Heart right ventricle (tissue), 16 donors: ENCODE data around the gene GRAMD2A. TPM values are rescaled to one million over a fixed set of nuclear protein-coding genes. Genes with fewer than 3 reads are reported as not detected.

Source experiments
- ATAC-seq, 8 donors: fragments of 200-7000 bp; cut with Tn5 transposase; one replicate each; pipeline ENCODE4 v1.9.1; 2020; ENCODE audit warnings: mild to moderate bottlenecking in 8 of 8, moderate library complexity in 8 of 8, moderate number of reproducible peaks in 1 of 8
- DNase-seq, 2 donors: peaks; one replicate each; pipeline ENCODE4 v3.0.0-alpha.2; 2020
- H3K27ac ChIP-seq, 10 donors: fragments of 200-600 bp; sonication (generic) in 2 of 10; one replicate each; pipeline versions ENCODE4 v1.5.0 to v1.8.0; 2020 to 2022; ENCODE audit warnings: mild to moderate bottlenecking in 3 of 10
- H3K27me3 ChIP-seq, 7 donors: fragments of 200-600 bp; one replicate each; pipeline ENCODE4 v1.8.0; 2021 to 2022; ENCODE audit warnings: mild to moderate bottlenecking in 2 of 7
- H3K36me3 ChIP-seq, 9 donors: fragments of 200-600 bp; sonication (generic) in 1 of 9; one replicate each; pipeline versions ENCODE4 v1.5.0 to v1.8.0; 2020 to 2022; ENCODE audit warnings: mild to moderate bottlenecking in 2 of 9
- H3K4me1 ChIP-seq, 9 donors: fragments of 200-600 bp; sonication (generic) in 1 of 9; one replicate each; pipeline versions ENCODE4 v1.5.0 to v1.8.0; 2020 to 2022; ENCODE audit warnings: mild to moderate bottlenecking in 4 of 9
- H3K4me3 ChIP-seq, 10 donors: fragments of 200-600 bp; sonication (generic) in 2 of 10; one replicate each; pipeline versions ENCODE4 v1.5.0 to v1.8.0; 2020 to 2022; ENCODE audit warnings: mild to moderate bottlenecking in 7 of 10, moderate library complexity in 2 of 10
- H3K9me3 ChIP-seq, 11 donors: fragments of 200-600 bp in 10 of 11; sonication (generic) in 2 of 11; one replicate each; pipeline versions ENCODE4 v1.5.0 to v1.8.0; 2013 to 2022; ENCODE audit warnings: mild to moderate bottlenecking in 2 of 11, control low read depth in 1 of 11, moderate library complexity in 1 of 11
- CTCF ChIP-seq, 9 donors: fragments of 200-600 bp; sonication (generic) in 2 of 9; IDR thresholded peaks; one replicate each; pipeline versions ENCODE4 v1.5.0 to v1.8.0; 2021 to 2022; ENCODE audit warnings: antibody characterized with exemption in 9 of 9, mild to moderate bottlenecking in 5 of 9, moderate library complexity in 1 of 9
- WGBS, 2 donors: extraction: QIAGEN DNeasy Blood & Tissue Kit; methylation state at CpG; one replicate each; pipeline ENCODE4 v1.1.7; 2013; ENCODE audit warnings: inconsistent platforms in 1 of 2; 5-methylcytosine and 5-hydroxymethylcytosine counted together
- intact Hi-C, 10 donors: fragments of 100-400 bp; cut with DNase I; formaldehyde crosslinking; loops; one replicate each; pipeline versions ENCODE4 v1.11.1 to v1.14.2; 2022
- polyA plus RNA-seq, 2 donors: library from polyadenylated mRNA; stranded (reverse); fragments of 200-250 nt; gene quantifications; one replicate each; pipeline ENCODE4 v1.2.3, GENCODE V29; 2013
- total RNA-seq, 10 donors: library from RNA; stranded (reverse); fragmentation: NEBNext Ultra II Directional in 3 of 10; extraction: Animal tissue kit (Norgen Biotek cat#: 25700) in 3 of 10; gene quantifications; one replicate each; pipeline versions ENCODE4 v1.2.1 to v1.2.4, GENCODE V29; 2021 to 2023
- donor health status: Arrhythmogenic right ventricular cardiomyopathy.
- donor health status: ischemic (EF 13 %, LVEDD 7.1; RV severe dilation, severe dysfunction).
- donor health status: healthy with polysubstance abuse.
- donor health status: DM: no; HTN: yes; CAD: no.
- donor health status: DM: no; HTN: no; CAD: no.
- donor health status: ischemic (EF 25% LVEDD 6.9; RV normal size, moderate dysfunction).
- donor health status: ischemic (EF 25% LVEDD 5.7; RV mildly dilated, moderate dysfunction).
- donor health status: healthy.
- donor health status: DM: yes; HTN: yes; CAD: no.
- donor health status: Ischemic cardiomyopathy.
- donor health status: ischemic (EF 35%, LVEDD 5.7; RV mildly dilated, moderate dysfunction).
- donor health status: nonischemic (EF 11% LVEDD 7.7; RV severe dilation, severe dysfunction).
- donor health status: DM: yes; HTN: yes; CAD: no.
- donor health status: PGD.
- donor health status: ischemic (EF 29% LVEDD 5.4; RV normal size, mild dysfunction).
- donor health status: nonischemic (EF 23%, LVEDD 6.1; RV moderate dilation, normal function).

Gene GRAMD2A
- total and polyA plus RNA-seq, 12 donors: 0.06 to 0.20 TPM; not detected in 10

- peaks cover 0 to 7% (median 0%) of the 10 kb centered on the region in 9 donors for H3K36me3 ChIP-seq
- TF ChIP-seq CTCF (IDR thresholded peaks at IDR 0.05): peak in 1 of 9 donors; percentile 26
- H3K4me1 ChIP-seq: peaks cover 20 to 61% (median 54%) of the 10 kb centered on the region in 9 donors
- peak; percentile 83 to 90 (median 85) for ATAC-seq
- 0 to 1% methylated on average over 79 of the region's 79 CpGs for WGBS, 2 donors
- no peaks in the 10 kb centered on the region for H3K9me3 ChIP-seq
- H3K27me3 ChIP-seq: no peaks in the 10 kb centered on the region
- peak overlapping the region; percentile 92 to 100 (median 98) for H3K27ac ChIP-seq
- intact Hi-C loops: loop anchor here in 6 of 10 donors (1.0 to 5.0 kb wide), 7 partner anchors 27 to 42 kb away; partner anchors contain the start of genes PARP6 (in 4 of the 6) and GRAMD2A (in 2 of the 6)
- peak overlapping the region; percentile 48 to 99 (median 86) for H3K4me3 ChIP-seq
- peak; percentile 94 to 95 for DNase-seq
Measured at GRCh38 chr15:72230197-72231065, 32.8 kb upstream of the GRAMD2A start.

GRCh38 chr15:72229947-72230196 lies 32.3 kb upstream of the GRAMD2A start:
- Histone ChIP-seq H3K4me1 (peaks cover 20 to 66% (median 55%) of the 10 kb centered on the region in 9 donors), H3K27me3 (no peaks in the 10 kb centered on the region), H3K27ac (peak overlapping the region; percentile 92 to 100 (median 98)), H3K36me3 (peaks cover 0 to 13% (median 0%) of the 10 kb centered on the region in 9 donors), H3K4me3 (peak overlapping the region; percentile 48 to 99 (median 86)), H3K9me3 (no peaks in the 10 kb centered on the region)
- DNase-seq (no peak), ATAC-seq (peak in 2 of 8 donors; percentile 0)
- intact Hi-C loops: loop anchor here in 5 of 10 donors (1.0 to 5.0 kb wide), 5 partner anchors 27 to 43 kb away; partner anchors contain the start of genes PARP6 (in 3 of the 5) and GRAMD2A (in 2 of the 5)
- no peak for TF ChIP-seq CTCF (IDR thresholded peaks at IDR 0.05)
- 0% methylated on average over 29 of the region's 29 CpGs for WGBS, 2 donors

- peaks cover 20 to 70% (median 55%) of the 10 kb centered on the region in 9 donors for H3K4me1 ChIP-seq
- no peaks in the 10 kb centered on the region for H3K27me3 ChIP-seq
- no peak for ATAC-seq
- H3K9me3 ChIP-seq: no peaks in the 10 kb centered on the region
- no peak for DNase-seq
- 5% methylated on average over 24 to 25 of the region's 25 CpGs for WGBS, 2 donors
- peak overlapping the region; percentile 48 to 99 (median 86) for H3K4me3 ChIP-seq
- intact Hi-C loops: no loop called here
- TF ChIP-seq CTCF (IDR thresholded peaks at IDR 0.05): no peak
- peak overlapping the region; percentile 92 to 100 (median 98) for H3K27ac ChIP-seq
- peaks cover 0 to 19% (median 0%) of the 10 kb centered on the region in 9 donors for H3K36me3 ChIP-seq
Measured at GRCh38 chr15:72229076-72229946, 31.7 kb upstream of the GRAMD2A start.

- TF ChIP-seq CTCF (IDR thresholded peaks at IDR 0.05): no peak
- DNase-seq (no peak), ATAC-seq (no peak)
- Histone ChIP-seq H3K36me3 (peaks cover 0 to 34% (median 0%) of the 10 kb centered on the region in 9 donors), H3K4me1 (peaks cover 20 to 77% (median 58%) of the 10 kb centered on the region in 9 donors), H3K27ac (peak overlapping the region in 9 of 10 donors; percentile 92 to 100 (median 99)), H3K27me3 (no peaks in the 10 kb centered on the region), H3K9me3 (no peaks in the 10 kb centered on the region), H3K4me3 (peak overlapping the region in 5 of 10 donors; percentile 86 to 99 (median 98))
- intact Hi-C loops: loop anchor here in 1 of 10 donors (2.0 kb wide), 1 partner anchor 25 kb away; no protein-coding TSS in a partner anchor
- 52 to 60% methylated on average over 4 of the region's 4 CpGs for WGBS, 2 donors
Measured at GRCh38 chr15:72227720-72228119, 30.1 kb upstream of the GRAMD2A start.
